HCT116 (cell line): ENCODE results near the gene CD1C. TPM values are rescaled to one million over a fixed set of nuclear protein-coding genes. Genes with fewer than 3 reads are reported as not detected.

Source experiments
- ATAC-seq: fragments of 200-7000 bp; cut with Tn5 transposase; 2 replicates; pipeline ENCODE4 v1.9.1; 2020; ENCODE audit warnings: mild to moderate bottlenecking, moderate library complexity
- BruUV-seq: library from RNA; stranded (reverse); fragments of 400-500 nt; replicated peaks from 2 replicates; lab custom pipeline; 2021; lab: Mats Ljungman, UMichigan
- CTCF ChIA-PET: fragments of 300-600 bp; sonication (Branson Sonifier 250); formaldehyde crosslinking; loops from one replicate; lab custom pipeline; 2021; ENCODE audit warnings: antibody characterized with exemption; lab: Charles Lee
- POLR2A ChIA-PET: fragments of 300-600, 350-600 bp; sonication (Branson Sonifier 250); formaldehyde crosslinking; loops from one replicate; lab custom pipeline; 2021; ENCODE audit warnings: antibody characterized with exemption; lab: Charles Lee
- RAD21 ChIA-PET, 2 experiments: fragments of 300-600 bp; sonication (Branson Sonifier 250); formaldehyde crosslinking; loops; one replicate each; lab custom pipeline; 2023; ENCODE audit warnings: low total read pairs in 2 of 2; ENCODE audit not compliant: uncharacterized antibody in 2 of 2, unreplicated experiment in 2 of 2, low non-redundant PET in 1 of 2; lab: Charles Lee
- DNase-seq: peaks from one replicate; pipeline ENCODE4 v3.0.0-alpha.2; 2010; ENCODE audit warnings: low read depth, low spot score
- H2AFZ ChIP-seq: fragments of 200-600 bp; shearing (Covaris generic), sonication (generic); 2 replicates; pipeline ENCODE4 v1.6.1; 2017; ENCODE audit warnings: low read depth, mixed run types, mixed read lengths, antibody characterized with exemption, low read length; ENCODE audit not compliant: poor library complexity, severe bottlenecking
- H3K27ac ChIP-seq: 2 replicates; pipeline ENCODE4 v1.5.1; 2012; ENCODE audit warnings: low read depth, low read length
- H3K27me3 ChIP-seq: fragments of 200-600 bp; sonication (generic); 2 replicates; pipeline ENCODE4 v1.6.1; 2016; ENCODE audit warnings: mixed run types, low read length, mixed read lengths; ENCODE audit not compliant: insufficient read depth
- H3K36me3 ChIP-seq, 2 experiments: fragments of 200-500 bp in 1 of 2; fragments of 200-600 bp in 1 of 2; sonication (Bioruptor generic) in 1 of 2; sonication (generic) in 1 of 2; 2 replicates each; pipeline versions ENCODE4 v1.5.1 to v1.6.1; 2014 to 2016; ENCODE audit warnings: low read length in 2 of 2, inconsistent platforms in 1 of 2, mixed read lengths in 1 of 2, mixed run types in 1 of 2; ENCODE audit not compliant: insufficient read depth in 2 of 2, control insufficient read depth in 1 of 2
- H3K4me1 ChIP-seq, 2 experiments: fragments of 200-600 bp in 1 of 2; sonication (generic) in 1 of 2; 2 replicates each; pipeline versions ENCODE4 v1.5.1 to v1.6.1; 2012 to 2017; ENCODE audit warnings: low read length in 2 of 2, inconsistent platforms in 1 of 2, mild to moderate bottlenecking in 1 of 2, mixed read lengths in 1 of 2, mixed run types in 1 of 2, moderate library complexity in 1 of 2; ENCODE audit not compliant: insufficient read depth in 2 of 2, control insufficient read depth in 1 of 2
- H3K4me2 ChIP-seq: fragments of 200-600 bp; sonication (generic); 2 replicates; pipeline ENCODE4 v1.6.1; 2017; ENCODE audit warnings: mixed run types, low read length, mixed read lengths
- H3K4me3 ChIP-seq, 2 experiments: fragments of 200-600 bp in 1 of 2; sonication (generic) in 1 of 2; replicated peaks in 1 of 2; 2 replicates each; pipeline ENCODE4 v1.5.1; 2011 to 2016; ENCODE audit warnings: low read length in 2 of 2, control low read depth in 1 of 2, low read depth in 1 of 2, mild to moderate bottlenecking in 1 of 2, mixed read lengths in 1 of 2, mixed run types in 1 of 2
- H3K79me2 ChIP-seq: fragments of 200-600 bp; sonication (generic); 2 replicates; pipeline ENCODE4 v1.6.1; 2017; ENCODE audit warnings: mild to moderate bottlenecking, mixed run types, low read length, moderate library complexity, mixed read lengths; ENCODE audit not compliant: insufficient read depth
- H3K9ac ChIP-seq: fragments of 200-600 bp; sonication (generic); 2 replicates; pipeline ENCODE4 v1.6.1; 2016; ENCODE audit warnings: low read length, mixed read lengths
- H3K9me2 ChIP-seq: fragments of 200-600 bp; sonication (generic), shearing (Covaris generic); 2 replicates; pipeline ENCODE4 v1.6.1; 2017; ENCODE audit warnings: mixed run types, mild to moderate bottlenecking, moderate library complexity; ENCODE audit not compliant: insufficient read depth
- H3K9me3 ChIP-seq, 2 experiments: fragments of 200-500 bp in 1 of 2; fragments of 200-600 bp in 1 of 2; sonication (Bioruptor generic) in 1 of 2; sonication (generic) in 1 of 2; 2 replicates each; pipeline ENCODE4 v1.6.1; 2014 to 2017; ENCODE audit warnings: low read length in 2 of 2, mixed read lengths in 2 of 2, inconsistent platforms in 1 of 2, low read depth in 1 of 2, mild to moderate bottlenecking in 1 of 2, mixed run types in 1 of 2, moderate library complexity in 1 of 2; ENCODE audit not compliant: control insufficient read depth in 1 of 2, insufficient read depth in 1 of 2
- H4K20me1 ChIP-seq: fragments of 200-600 bp; sonication (generic), shearing (Covaris generic); 2 replicates; pipeline ENCODE4 v1.6.1; 2017; ENCODE audit warnings: mixed run types, mild to moderate bottlenecking, moderate library complexity; ENCODE audit not compliant: insufficient read depth
- ATF3 ChIP-seq: IDR thresholded peaks from 2 replicates; pipeline ENCODE4 v1.6.1; 2012
- CBX3 ChIP-seq: IDR thresholded peaks from 2 replicates; pipeline ENCODE4 v1.6.1; 2012; ENCODE audit warnings: low read depth
- CEBPB ChIP-seq: IDR thresholded peaks from 2 replicates; pipeline ENCODE4 v1.6.1; 2012; ENCODE audit warnings: low read depth
- EGR1 ChIP-seq: IDR thresholded peaks from 2 replicates; pipeline ENCODE4 v1.6.1; 2012; ENCODE audit warnings: low read depth
- EZH2 ChIP-seq: fragments of 200-600 bp; sonication (generic); IDR thresholded peaks from 2 replicates; pipeline ENCODE4 v1.6.1; 2017; ENCODE audit warnings: antibody characterized with exemption, mixed run types
- EZH2phosphoT487 ChIP-seq: fragments of 200-600 bp; IDR thresholded peaks from 2 replicates; pipeline ENCODE4 v1.6.1; 2018; ENCODE audit warnings: antibody characterized with exemption, borderline replicate concordance
- JUND ChIP-seq: IDR thresholded peaks from 2 replicates; pipeline ENCODE4 v1.6.1; 2012
- POLR2A ChIP-seq: IDR thresholded peaks from 2 replicates; pipeline ENCODE4 v1.7.0; 2011; ENCODE audit warnings: borderline replicate concordance; ENCODE audit not compliant: insufficient read depth, insufficient read length; ENCODE audit errors: extremely low read depth
- POLR2AphosphoS5 ChIP-seq: IDR thresholded peaks from 2 replicates; pipeline ENCODE4 v1.6.1; 2011; ENCODE audit warnings: mild to moderate bottlenecking, low read depth, low read length, moderate library complexity
- SIN3A ChIP-seq: IDR thresholded peaks from 2 replicates; pipeline ENCODE4 v1.6.1; 2012; ENCODE audit warnings: low read depth
- SP1 ChIP-seq: IDR thresholded peaks from 2 replicates; pipeline ENCODE4 v1.6.1; 2012; ENCODE audit warnings: low read depth
- SRF ChIP-seq: IDR thresholded peaks from 2 replicates; pipeline ENCODE4 v1.6.1; 2012; ENCODE audit warnings: low read depth
- YY1 ChIP-seq: IDR thresholded peaks from 2 replicates; pipeline ENCODE4 v1.6.1; 2011; ENCODE audit warnings: low read length, low read depth, moderate library complexity, mild to moderate bottlenecking; ENCODE audit not compliant: insufficient replicate concordance; ENCODE audit errors: extremely low read depth
- ZFX ChIP-seq: fragments of 450-650 bp; IDR thresholded peaks from 2 replicates; pipeline ENCODE4 v1.6.1; 2017
- intact Hi-C: fragments of 100-400 bp; cut with micrococcal nuclease; formaldehyde crosslinking; loops from 2 replicates; pipeline ENCODE4 v1.10.0; 2022
- total RNA-seq: library from RNA; stranded (reverse); gene quantifications from one replicate; pipeline ENCODE4 v1.2.1, GENCODE V29; 2021; ENCODE audit not compliant: unreplicated experiment

The CD1C gene
- total RNA-seq, 1 experiment from 2014 or later: not detected

GRCh38 chr1:158311066-158311465, 21.3 kb downstream of the CD1C start:
- no TSS peak for BruUV-seq
- ChIA-PET CTCF (no interaction called here), RAD21 (no interaction called here), POLR2A (no interaction called here)
- H3K4me3 ChIP-seq: no peak overlapping the region
- no peaks in the 10 kb centered on the region for H3K79me2 ChIP-seq
- H3K27ac ChIP-seq: no peak overlapping the region
- no peaks in the 10 kb centered on the region for H3K9me2 ChIP-seq
- DNase-seq: no peak
- no peaks in the 10 kb centered on the region for H3K27me3 ChIP-seq
- H3K9ac ChIP-seq: no peak overlapping the region
- H3K9me3 ChIP-seq: no peaks in the 10 kb centered on the region
- H2AFZ ChIP-seq: no peak overlapping the region
- no peaks in the 10 kb centered on the region for H4K20me1 ChIP-seq
- TF ChIP-seq CBX3 (no peak), SRF (no peak)
- no peak for ATAC-seq
- intact Hi-C loops: no loop called here
- H3K4me1 ChIP-seq: no peaks in the 10 kb centered on the region
- no peaks in the 10 kb centered on the region; a peak in 1 of 4 replicates for H3K36me3 ChIP-seq
- H3K4me2 ChIP-seq: no peak overlapping the region

DNA sequence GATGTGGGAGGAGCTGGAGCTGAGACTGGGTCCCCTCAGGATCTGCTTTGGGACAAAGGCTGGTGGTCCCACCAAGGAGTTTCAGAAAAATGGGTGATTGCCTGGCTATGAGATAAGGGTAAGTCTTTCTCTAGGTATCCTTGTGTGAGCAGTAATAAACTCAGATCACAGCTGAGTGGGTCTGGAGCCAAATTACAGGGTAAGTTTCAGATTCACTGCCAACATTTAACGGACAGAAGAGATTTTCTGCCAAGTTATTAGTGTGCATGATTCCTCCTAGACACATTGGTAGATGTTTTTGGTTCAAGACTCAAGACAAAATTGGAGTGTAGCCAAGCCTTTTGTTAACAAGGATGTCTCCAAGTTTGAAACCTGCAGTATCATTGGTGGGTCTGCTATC, 34.1 kb downstream of the CD1C start:
- Histone ChIP-seq H3K4me3 (no peak overlapping the region), H3K9me2 (no peaks in the 10 kb centered on the region), H3K9ac (no peak overlapping the region), H2AFZ (no peak overlapping the region), H3K4me1 (no peaks in the 10 kb centered on the region), H3K4me2 (no peak overlapping the region), H3K27ac (no peak overlapping the region), H3K9me3 (no peaks in the 10 kb centered on the region), H4K20me1 (no peaks in the 10 kb centered on the region), H3K36me3 (no peaks in the 10 kb centered on the region), H3K79me2 (no peaks in the 10 kb centered on the region), H3K27me3 (peaks cover 5% of the 10 kb centered on the region; the same call in 1 of the 2 replicates)
- TF ChIP-seq EZH2: no peak
- no peak for TF ChIP-seq POLR2AphosphoS5
- no peak for TF ChIP-seq SP1
- TF ChIP-seq EGR1: no peak
- TF ChIP-seq SRF: no peak
- TF ChIP-seq CBX3: no peak
- TF ChIP-seq ZFX: no peak
- no peak for TF ChIP-seq ATF3
- no peak for TF ChIP-seq YY1
- TF ChIP-seq JUND: no peak
- TF ChIP-seq SIN3A: no peak
- TF ChIP-seq EZH2phosphoT487: no peak
- no peak for TF ChIP-seq POLR2A
- TF ChIP-seq CEBPB: no peak
- intact Hi-C loops: no loop called here
- ChIA-PET CTCF (no interaction called here), POLR2A (no interaction called here), RAD21 (no interaction called here)
- BruUV-seq: no TSS peak
- DNase-seq (no peak), ATAC-seq (no peak)
